SK-N-SH (cell line): ENCODE data around the gene STK31. TPM values are rescaled to one million over a fixed set of nuclear protein-coding genes. Genes with fewer than 3 reads are reported as not detected.

Experiments
- CTCF ChIA-PET: fragments of 300-600, 350-600 bp; formaldehyde crosslinking; extraction: SDS; loops from one replicate; lab custom pipeline; 2021; lab: Yijun Ruan, JAX
- POLR2A ChIA-PET: fragments of 350-600 bp; sonication (Branson Sonifier 250); formaldehyde crosslinking; extraction: SDS; loops from one replicate; lab custom pipeline; 2020; ENCODE audit warnings: antibody characterized with exemption, inconsistent platforms; lab: Yijun Ruan, JAX
- DNase-seq: peaks from one replicate; pipeline ENCODE4 v3.0.0; 2012
- H2AFZ ChIP-seq: fragments of 200-600 bp; sonication (generic); 2 replicates; pipeline ENCODE4 v1.8.1; 2016; ENCODE audit warnings: antibody characterized with exemption, mild to moderate bottlenecking, low read depth
- H3F3A ChIP-seq: fragments of 200-600 bp; sonication (generic); replicated peaks from 2 replicates; pipeline ENCODE3; 2016; ENCODE audit warnings: antibody characterized with exemption, mild to moderate bottlenecking; ENCODE audit not compliant: insufficient read depth
- H3K27ac ChIP-seq, 2 experiments: fragments of 200-500 bp in 1 of 2; fragments of 200-600 bp in 1 of 2; sonication (Bioruptor generic) in 1 of 2; sonication (generic), shearing (Covaris generic) in 1 of 2; 2 replicates each; pipeline versions ENCODE4 v1.5.1 to v1.6.1; 2014 to 2016; ENCODE audit warnings: low read depth in 2 of 2, inconsistent platforms in 1 of 2, low read length in 1 of 2, mild to moderate bottlenecking in 1 of 2, mixed read lengths in 1 of 2
- H3K27me3 ChIP-seq: fragments of 200-600 bp; sonication (generic), shearing (Covaris generic); 2 replicates; pipeline ENCODE4 v1.6.1; 2016; ENCODE audit warnings: mixed run types; ENCODE audit not compliant: insufficient read depth
- H3K36me3 ChIP-seq, 2 experiments: fragments of 200-500 bp in 1 of 2; fragments of 200-600 bp in 1 of 2; sonication (Bioruptor generic) in 1 of 2; sonication (generic) in 1 of 2; replicated peaks in 1 of 2; 2 replicates each; pipeline versions ENCODE3 to v1.5.1; 2014 to 2016; ENCODE audit warnings: low read length in 1 of 2, mild to moderate bottlenecking in 1 of 2; ENCODE audit not compliant: insufficient read depth in 2 of 2, control insufficient read depth in 1 of 2
- H3K4me1 ChIP-seq, 2 experiments: fragments of 200-500 bp in 1 of 2; fragments of 200-600 bp in 1 of 2; sonication (Bioruptor generic) in 1 of 2; sonication (generic), shearing (Covaris generic) in 1 of 2; 2 replicates each; pipeline versions ENCODE4 v1.5.1 to v1.6.1; 2014 to 2016; ENCODE audit warnings: low read depth in 1 of 2, low read length in 1 of 2, mixed run types in 1 of 2; ENCODE audit not compliant: insufficient read depth in 2 of 2, control insufficient read depth in 1 of 2
- H3K4me2 ChIP-seq: fragments of 200-600 bp; sonication (generic), shearing (Covaris generic); 2 replicates; pipeline ENCODE4 v1.6.1; 2017; ENCODE audit warnings: mixed run types
- H3K4me3 ChIP-seq, 2 experiments: fragments of 200-500 bp in 1 of 2; fragments of 200-600 bp in 1 of 2; sonication (Bioruptor generic) in 1 of 2; sonication (generic), shearing (Covaris generic) in 1 of 2; 2 replicates each; pipeline versions ENCODE4 v1.5.1 to v1.8.1; 2014 to 2016; ENCODE audit warnings: low read depth in 2 of 2, inconsistent platforms in 1 of 2, low read length in 1 of 2, mild to moderate bottlenecking in 1 of 2, mixed read lengths in 1 of 2, moderate library complexity in 1 of 2
- H3K79me2 ChIP-seq: fragments of 200-600 bp; sonication (generic); 2 replicates; pipeline ENCODE4 v1.8.1; 2017; ENCODE audit warnings: mild to moderate bottlenecking; ENCODE audit not compliant: insufficient read depth
- H3K9ac ChIP-seq: fragments of 200-600 bp; sonication (generic); 2 replicates; pipeline ENCODE4 v1.6.1; 2017; ENCODE audit warnings: mixed run types
- H3K9me2 ChIP-seq: fragments of 200-600 bp; sonication (generic); 2 replicates; pipeline ENCODE4 v1.6.1; 2017; ENCODE audit warnings: mixed run types
- H3K9me3 ChIP-seq: fragments of 200-600 bp; sonication (generic); 2 replicates; pipeline ENCODE4 v1.6.1; 2017; ENCODE audit warnings: mixed run types, mild to moderate bottlenecking, moderate library complexity
- H4K20me1 ChIP-seq: fragments of 200-600 bp; sonication (generic); 2 replicates; pipeline ENCODE4 v1.6.1; 2017; ENCODE audit warnings: mild to moderate bottlenecking, mixed run types; ENCODE audit not compliant: insufficient read depth
- ELF1 ChIP-seq: IDR thresholded peaks from 2 replicates; pipeline ENCODE4 v1.4.0; 2012
- EP300 ChIP-seq, 2 experiments: IDR thresholded peaks; 2 replicates each; pipeline versions ENCODE4 v1.4.0 to v1.6.1; 2012; ENCODE audit warnings: borderline replicate concordance in 1 of 2, low read depth in 1 of 2, low read length in 1 of 2
- FOSL2 ChIP-seq: IDR thresholded peaks from 2 replicates; pipeline ENCODE4 v1.4.0; 2012; ENCODE audit warnings: low read depth, mild to moderate bottlenecking, moderate library complexity, borderline replicate concordance
- FOXJ3 ChIP-seq: sonication (generic); formaldehyde crosslinking; IDR thresholded peaks from 2 replicates; pipeline ENCODE4 v1.5.1; 2020; ENCODE audit warnings: mild to moderate bottlenecking, missing genetic modification reagents
- JUND ChIP-seq: IDR thresholded peaks from 2 replicates; pipeline ENCODE4 v1.4.0; 2012
- MEF2A ChIP-seq: IDR thresholded peaks from 2 replicates; pipeline ENCODE4 v1.4.0; 2012; ENCODE audit warnings: low read depth, borderline replicate concordance
- MXI1 ChIP-seq: IDR thresholded peaks from 2 replicates; pipeline ENCODE4 v1.6.1; 2012; ENCODE audit warnings: mild to moderate bottlenecking, low read depth, low read length, improper control_type of control experiment
- NFIC ChIP-seq: IDR thresholded peaks from 2 replicates; pipeline ENCODE4 v1.4.0; 2012; ENCODE audit warnings: borderline replicate concordance
- NRF1 ChIP-seq: IDR thresholded peaks from 2 replicates; pipeline ENCODE4 v1.6.1; 2012; ENCODE audit warnings: low read depth, mild to moderate bottlenecking, low read length
- RAD21 ChIP-seq: IDR thresholded peaks from 2 replicates; pipeline ENCODE4 v1.6.1; 2012; ENCODE audit warnings: mild to moderate bottlenecking, low read length
- TAF1 ChIP-seq: IDR thresholded peaks from 2 replicates; pipeline ENCODE4 v1.6.1; 2012; ENCODE audit warnings: low read depth, mild to moderate bottlenecking, low read length, moderate library complexity, borderline replicate concordance
- TCF12 ChIP-seq: IDR thresholded peaks from 2 replicates; pipeline ENCODE4 v1.4.0; 2012
- TEAD4 ChIP-seq: IDR thresholded peaks from 2 replicates; pipeline ENCODE4 v1.4.0; 2012; ENCODE audit warnings: mild to moderate bottlenecking, borderline replicate concordance; ENCODE audit not compliant: insufficient read depth
- WGBS: methylation state at CpG from one replicate; pipeline ENCODE4 v1.1.6; 2017; ENCODE audit warnings: low lambda C conversion rate; 5-methylcytosine and 5-hydroxymethylcytosine counted together
- polyA plus RNA-seq, 3 experiments: library from polyadenylated mRNA; depleted of rRNA; stranded (reverse); fragments of >200 nt; gene quantifications; 2 replicates each; pipeline ENCODE4 v1.2.3, GENCODE V29; 2012
- TF ChIP-seq, protein P1 (sequence below): fragments of 150-350 bp; IDR thresholded peaks from 2 replicates; pipeline ENCODE4 v1.6.1; 2017; ENCODE audit warnings: antibody characterized with exemption, low read length, low read depth, borderline replicate concordance
- TF ChIP-seq, protein P2 (sequence below): IDR thresholded peaks from 2 replicates; pipeline ENCODE4 v1.4.0; 2012; ENCODE audit warnings: low read depth, borderline replicate concordance
- TF ChIP-seq, protein P3 (sequence below): IDR thresholded peaks from 2 replicates; pipeline ENCODE4 v1.4.0; 2012; ENCODE audit warnings: low read depth
- TF ChIP-seq, protein P4 (sequence below): IDR thresholded peaks from 2 replicates; pipeline ENCODE4; 2012

Gene STK31
- polyA plus RNA-seq, 1 of the 3 experiments (the other 2 are of a cell fraction): 0.02 TPM

DNA sequence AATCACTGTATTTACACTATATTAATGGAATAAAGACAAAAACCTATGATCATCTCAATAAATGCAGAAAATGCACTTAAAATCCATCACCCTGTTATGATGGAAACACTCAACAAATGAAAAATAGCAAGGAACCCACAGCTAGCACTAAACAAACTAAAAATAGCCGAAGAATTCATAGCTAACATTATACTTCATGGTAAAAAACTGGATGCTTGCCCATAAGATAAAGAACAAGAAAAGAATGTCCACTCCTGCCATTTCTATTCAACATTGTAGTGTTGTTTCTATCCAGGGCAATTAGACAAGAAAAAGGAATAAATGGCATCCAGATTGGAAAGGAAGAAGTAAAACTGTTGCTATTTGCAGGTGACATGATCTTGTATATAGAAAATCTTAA lies 142.1 kb downstream of the STK31 start:
- no peaks in the 10 kb centered on the region for H3K9me2 ChIP-seq
- H3K36me3 ChIP-seq: no peaks in the 10 kb centered on the region
- no peak for DNase-seq
- 0% methylated on average over 1 of the region's 1 CpG for whole genome bisulfite sequencing
- H3K79me2 ChIP-seq: no peaks in the 10 kb centered on the region
- POLR2A ChIA-PET: no interaction called here
- H3K27me3 ChIP-seq: no peaks in the 10 kb centered on the region
- H3K4me3 ChIP-seq: no peak overlapping the region
- H3K9me3 ChIP-seq: no peaks in the 10 kb centered on the region
- peaks cover 5% of the 10 kb centered on the region for H3F3A ChIP-seq
- H3K9ac ChIP-seq: no peak overlapping the region
- H4K20me1 ChIP-seq: no peaks in the 10 kb centered on the region
- peaks cover 0 to 4% of the 10 kb centered on the region in 2 experiments; a peak in 1 of 4 replicates for H3K4me1 ChIP-seq
- H2AFZ ChIP-seq: no peak overlapping the region
- CTCF ChIA-PET: interaction anchor here (0.6 to 4.3 kb wide), 2 partner anchors 11 to 56 kb away, joined by 3 to 31 read pairs; no protein-coding TSS in a partner anchor
- H3K4me2 ChIP-seq: no peak overlapping the region
- no peak overlapping the region for H3K27ac ChIP-seq
- TF ChIP-seq, protein P1, sequence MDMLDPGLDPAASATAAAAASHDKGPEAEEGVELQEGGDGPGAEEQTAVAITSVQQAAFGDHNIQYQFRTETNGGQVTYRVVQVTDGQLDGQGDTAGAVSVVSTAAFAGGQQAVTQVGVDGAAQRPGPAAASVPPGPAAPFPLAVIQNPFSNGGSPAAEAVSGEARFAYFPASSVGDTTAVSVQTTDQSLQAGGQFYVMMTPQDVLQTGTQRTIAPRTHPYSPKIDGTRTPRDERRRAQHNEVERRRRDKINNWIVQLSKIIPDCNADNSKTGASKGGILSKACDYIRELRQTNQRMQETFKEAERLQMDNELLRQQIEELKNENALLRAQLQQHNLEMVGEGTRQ: no peak
- TF ChIP-seq FOXJ3: no peak
- no peak for TF ChIP-seq TAF1
- peak; percentile 57 for TF ChIP-seq JUND
- peak; percentile 81 for TF ChIP-seq TCF12
- peak; percentile 60; the same call in 1 of the 2 replicates for TF ChIP-seq TEAD4
- peak; percentile 8; the same call in 1 of the 2 replicates for TF ChIP-seq FOSL2
- TF ChIP-seq NFIC: peak; percentile 82
- TF ChIP-seq ELF1: no peak
- peak; percentile 82; the same call in 1 of the 2 replicates for TF ChIP-seq MEF2A
- TF ChIP-seq, protein P2, sequence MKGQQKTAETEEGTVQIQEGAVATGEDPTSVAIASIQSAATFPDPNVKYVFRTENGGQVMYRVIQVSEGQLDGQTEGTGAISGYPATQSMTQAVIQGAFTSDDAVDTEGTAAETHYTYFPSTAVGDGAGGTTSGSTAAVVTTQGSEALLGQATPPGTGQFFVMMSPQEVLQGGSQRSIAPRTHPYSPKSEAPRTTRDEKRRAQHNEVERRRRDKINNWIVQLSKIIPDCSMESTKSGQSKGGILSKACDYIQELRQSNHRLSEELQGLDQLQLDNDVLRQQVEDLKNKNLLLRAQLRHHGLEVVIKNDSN: no peak
- TF ChIP-seq, protein P3, sequence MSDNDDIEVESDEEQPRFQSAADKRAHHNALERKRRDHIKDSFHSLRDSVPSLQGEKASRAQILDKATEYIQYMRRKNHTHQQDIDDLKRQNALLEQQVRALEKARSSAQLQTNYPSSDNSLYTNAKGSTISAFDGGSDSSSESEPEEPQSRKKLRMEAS: no peak
- peak in 1 of 2 experiments; percentile 52; a peak in 1 of 4 replicates for TF ChIP-seq EP300 (IDR thresholded peaks at IDR 0.05; ENCODE audit: borderline replicate concordance in 1 of 2, low read depth in 1 of 2, low read length in 1 of 2)
- no peak for TF ChIP-seq RAD21
- TF ChIP-seq NRF1: no peak
- TF ChIP-seq, protein P4, sequence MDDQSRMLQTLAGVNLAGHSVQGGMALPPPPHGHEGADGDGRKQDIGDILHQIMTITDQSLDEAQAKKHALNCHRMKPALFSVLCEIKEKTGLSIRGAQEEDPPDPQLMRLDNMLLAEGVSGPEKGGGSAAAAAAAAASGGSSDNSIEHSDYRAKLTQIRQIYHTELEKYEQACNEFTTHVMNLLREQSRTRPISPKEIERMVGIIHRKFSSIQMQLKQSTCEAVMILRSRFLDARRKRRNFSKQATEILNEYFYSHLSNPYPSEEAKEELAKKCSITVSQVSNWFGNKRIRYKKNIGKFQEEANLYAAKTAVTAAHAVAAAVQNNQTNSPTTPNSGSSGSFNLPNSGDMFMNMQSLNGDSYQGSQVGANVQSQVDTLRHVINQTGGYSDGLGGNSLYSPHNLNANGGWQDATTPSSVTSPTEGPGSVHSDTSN: peak; percentile 77
- TF ChIP-seq MXI1: no peak
